Dendritic cell treated with granulocyte-macrophage colony-stimulating factor and Interleukin-4, amounts not matched to agents 40 ng/mL and 50 ng/mL, for 4 days (primary cell): ENCODE measurements around the gene ADPRHL1.
"Not testable (repeated sequence)": the region's sequence is repeated elsewhere in the genome, so short reads cannot be mapped to it uniquely, and the experiment has no call there.

Experiments used
- H3K27ac Mint-ChIP-seq: one replicate; pipeline ENCODE4 v1.8.0; 2022; ENCODE audit warnings: mild to moderate bottlenecking, mixed read lengths
- H3K27me3 Mint-ChIP-seq: one replicate; pipeline ENCODE4 v1.8.0; 2022; ENCODE audit warnings: mild to moderate bottlenecking, mixed read lengths
- H3K36me3 Mint-ChIP-seq: one replicate; pipeline ENCODE4 v1.8.0; 2022; ENCODE audit warnings: low read depth, mixed read lengths
- H3K4me1 Mint-ChIP-seq: one replicate; pipeline ENCODE4 v1.8.0; 2022; ENCODE audit warnings: low read depth, mixed read lengths
- H3K4me3 Mint-ChIP-seq: one replicate; pipeline ENCODE4 v1.8.0; 2022; ENCODE audit warnings: mild to moderate bottlenecking, moderate library complexity, mixed read lengths
- H3K9me3 Mint-ChIP-seq: one replicate; pipeline ENCODE4 v1.8.0; 2022; ENCODE audit warnings: mixed read lengths
- intact Hi-C: fragments of 100-400 bp; cut with micrococcal nuclease; formaldehyde crosslinking; loops from one replicate; pipeline ENCODE4 v1.15.0; 2022

Gene ADPRHL1

GRCh38 chr13:113371061-113371460, 82.2 kb downstream of the ADPRHL1 start:
- Mint-ChIP-seq H3K4me3 (no peak overlapping the region), H3K4me1 (no peaks in the 10 kb centered on the region), H3K27me3 (peaks cover 14% of the 10 kb centered on the region), H3K27ac (no peak overlapping the region), H3K9me3 (no peaks in the 10 kb centered on the region), H3K36me3 (no peaks in the 10 kb centered on the region)
- intact Hi-C loops = no loop called here

- Mint-ChIP-seq H3K27me3 (peaks cover 23% of the 10 kb centered on the region), H3K4me3 (no peak overlapping the region), H3K27ac (no peak overlapping the region), H3K36me3 (no peaks in the 10 kb centered on the region), H3K4me1 (no peaks in the 10 kb centered on the region), H3K9me3 (no peaks in the 10 kb centered on the region)
- intact Hi-C loops = no loop called here
Measured at GRCh38 chr13:113369881-113370280, 83.4 kb downstream of the ADPRHL1 start.

GRCh38 chr13:113369189-113369588, 84.1 kb downstream of the ADPRHL1 start:
- no peaks in the 10 kb centered on the region for H3K36me3 Mint-ChIP-seq
- H3K4me3 Mint-ChIP-seq = no peak overlapping the region
- no peaks in the 10 kb centered on the region for H3K9me3 Mint-ChIP-seq
- intact Hi-C loops = no loop called here
- no peak overlapping the region for H3K27ac Mint-ChIP-seq
- H3K4me1 Mint-ChIP-seq = no peaks in the 10 kb centered on the region
- peaks cover 26% of the 10 kb centered on the region for H3K27me3 Mint-ChIP-seq

- peaks cover 28% of the 10 kb centered on the region for H3K27me3 Mint-ChIP-seq
- H3K4me1 Mint-ChIP-seq, H3K27ac Mint-ChIP-seq, H3K9me3 Mint-ChIP-seq, H3K4me3 Mint-ChIP-seq, intact Hi-C loops, H3K36me3 Mint-ChIP-seq: not testable (repeated sequence)
Measured at GRCh38 chr13:113368353-113368752, 84.9 kb downstream of the ADPRHL1 start.

GRCh38 chr13:113367771-113368170, 85.5 kb downstream of the ADPRHL1 start:
- Mint-ChIP-seq H3K27ac (no peak overlapping the region), H3K9me3 (no peaks in the 10 kb centered on the region), H3K4me3 (no peak overlapping the region), H3K27me3 (peaks cover 31% of the 10 kb centered on the region), H3K4me1 (no peaks in the 10 kb centered on the region), H3K36me3 (no peaks in the 10 kb centered on the region)
- intact Hi-C loops = no loop called here

GRCh38 chr13:113367020-113367560, 86.2 kb downstream of the ADPRHL1 start:
- Mint-ChIP-seq H3K27me3 (peaks cover 37% of the 10 kb centered on the region), H3K9me3 (no peaks in the 10 kb centered on the region), H3K36me3 (no peaks in the 10 kb centered on the region), H3K27ac (no peak overlapping the region), H3K4me3 (no peak overlapping the region), H3K4me1 (no peaks in the 10 kb centered on the region)
- intact Hi-C loops = no loop called here

GRCh38 chr13:113365971-113366588, 87.2 kb downstream of the ADPRHL1 start:
- H3K27me3 Mint-ChIP-seq = peaks cover 45% of the 10 kb centered on the region
- no peaks in the 10 kb centered on the region for H3K4me1 Mint-ChIP-seq
- H3K9me3 Mint-ChIP-seq = no peaks in the 10 kb centered on the region
- no peak overlapping the region for H3K27ac Mint-ChIP-seq
- H3K36me3 Mint-ChIP-seq = no peaks in the 10 kb centered on the region
- H3K4me3 Mint-ChIP-seq = no peak overlapping the region
- intact Hi-C loops = no loop called here

GRCh38 chr13:113365583-113365970, 87.7 kb downstream of the ADPRHL1 start:
- H3K9me3 Mint-ChIP-seq = no peaks in the 10 kb centered on the region
- no peak overlapping the region for H3K4me3 Mint-ChIP-seq
- H3K36me3 Mint-ChIP-seq = no peaks in the 10 kb centered on the region
- H3K27ac Mint-ChIP-seq = no peak overlapping the region
- intact Hi-C loops = no loop called here
- no peaks in the 10 kb centered on the region for H3K4me1 Mint-ChIP-seq
- peaks cover 50% of the 10 kb centered on the region for H3K27me3 Mint-ChIP-seq

- no peak overlapping the region for H3K4me3 Mint-ChIP-seq
- no peak overlapping the region for H3K27ac Mint-ChIP-seq
Measured at GRCh38 chr13:113364901-113365582, 88.2 kb downstream of the ADPRHL1 start.

GRCh38 chr13:113364311-113364889, 88.9 kb downstream of the ADPRHL1 start:
- Mint-ChIP-seq H3K4me1 (no peaks in the 10 kb centered on the region), H3K27ac (no peak overlapping the region), H3K4me3 (no peak overlapping the region), H3K27me3 (peaks cover 62% of the 10 kb centered on the region), H3K36me3 (no peaks in the 10 kb centered on the region), H3K9me3 (no peaks in the 10 kb centered on the region)
- intact Hi-C loops = no loop called here

More at GRCh38 chr13:113364901-113365582, 88.2 kb downstream of the ADPRHL1 start:
- Mint-ChIP-seq H3K9me3 (no peaks in the 10 kb centered on the region), H3K4me1 (no peaks in the 10 kb centered on the region), H3K27me3 (peaks cover 55% of the 10 kb centered on the region), H3K36me3 (no peaks in the 10 kb centered on the region)
- intact Hi-C loops = no loop called here

- H3K9me3 Mint-ChIP-seq = no peaks in the 10 kb centered on the region
- intact Hi-C loops = no loop called here
- H3K36me3 Mint-ChIP-seq = no peaks in the 10 kb centered on the region
Measured at GRCh38 chr13:113361406-113361805, 91.9 kb downstream of the ADPRHL1 start.

GRCh38 chr13:113360446-113360845, 92.8 kb downstream of the ADPRHL1 start:
- H3K27ac Mint-ChIP-seq = no peak overlapping the region

More at GRCh38 chr13:113361406-113361805, 91.9 kb downstream of the ADPRHL1 start:
- Mint-ChIP-seq H3K4me1 (no peaks in the 10 kb centered on the region), H3K27ac (no peak overlapping the region), H3K27me3 (peaks cover 69% of the 10 kb centered on the region), H3K4me3 (no peak overlapping the region)

GRCh38 chr13:113359571-113359970, 93.7 kb downstream of the ADPRHL1 start:
- intact Hi-C loops = no loop called here
- Mint-ChIP-seq H3K27ac (no peak overlapping the region), H3K9me3 (no peaks in the 10 kb centered on the region)

More at GRCh38 chr13:113360446-113360845, 92.8 kb downstream of the ADPRHL1 start:
- Mint-ChIP-seq H3K4me3 (no peak overlapping the region), H3K9me3 (no peaks in the 10 kb centered on the region), H3K36me3 (no peaks in the 10 kb centered on the region), H3K4me1 (no peaks in the 10 kb centered on the region), H3K27me3 (peaks cover 62% of the 10 kb centered on the region)
- intact Hi-C loops = no loop called here

GRCh38 chr13:113358653-113359190, 94.6 kb downstream of the ADPRHL1 start:
- intact Hi-C loops = no loop called here
- H3K4me1 Mint-ChIP-seq = no peaks in the 10 kb centered on the region
- no peak overlapping the region for H3K27ac Mint-ChIP-seq
- H3K9me3 Mint-ChIP-seq = no peaks in the 10 kb centered on the region
- H3K36me3 Mint-ChIP-seq = no peaks in the 10 kb centered on the region
- H3K4me3 Mint-ChIP-seq = no peak overlapping the region
- peaks cover 57% of the 10 kb centered on the region for H3K27me3 Mint-ChIP-seq

More at GRCh38 chr13:113359571-113359970, 93.7 kb downstream of the ADPRHL1 start:
- H3K36me3 Mint-ChIP-seq = no peaks in the 10 kb centered on the region
- no peaks in the 10 kb centered on the region for H3K4me1 Mint-ChIP-seq
- H3K4me3 Mint-ChIP-seq = no peak overlapping the region
- H3K27me3 Mint-ChIP-seq = peaks cover 54% of the 10 kb centered on the region
